Measurements from ENCODE around the gene ABCC9. TPM values are rescaled to one million over a fixed set of nuclear protein-coding genes. Genes with fewer than 3 reads are reported as not detected.

The ABCC9 gene
- 22.1 TPM for total RNA-seq

GRCh38 chr12:21940549-21941505, at the start of gene ABCC9:
TSS of gene ABCC9 (minus strand) at chr12:21941426. CDS start at chr12:21936674, 4,752 bp downstream.
- peak; percentile 52 for DNase-seq (ENCODE audit: low spot score)

- no peak for DNase-seq (ENCODE audit: low spot score)
Observed at GRCh38 chr12:21989819-21990412, 48.7 kb upstream of the ABCC9 start.

DNA sequence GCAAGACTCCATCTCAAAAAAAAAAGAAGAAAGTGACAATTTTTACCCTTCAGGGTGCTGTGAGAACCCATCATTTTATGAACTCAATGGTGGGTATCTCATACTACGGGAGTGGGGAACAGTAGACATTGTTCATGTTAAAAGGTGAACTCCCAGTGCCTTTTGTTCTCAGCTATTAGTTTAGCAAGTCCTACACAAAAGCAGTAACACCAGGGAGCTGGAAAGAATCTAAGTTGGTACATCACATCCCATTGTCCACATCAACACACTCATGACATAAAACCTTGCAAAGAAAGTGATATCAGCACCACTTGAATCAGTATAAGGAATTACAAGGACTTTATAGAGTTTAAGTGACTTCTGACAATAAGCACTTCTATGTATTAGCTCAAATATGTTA, 47.4 kb upstream of the ABCC9 start:
- no peak for DNase-seq (ENCODE audit: low spot score)

DNA sequence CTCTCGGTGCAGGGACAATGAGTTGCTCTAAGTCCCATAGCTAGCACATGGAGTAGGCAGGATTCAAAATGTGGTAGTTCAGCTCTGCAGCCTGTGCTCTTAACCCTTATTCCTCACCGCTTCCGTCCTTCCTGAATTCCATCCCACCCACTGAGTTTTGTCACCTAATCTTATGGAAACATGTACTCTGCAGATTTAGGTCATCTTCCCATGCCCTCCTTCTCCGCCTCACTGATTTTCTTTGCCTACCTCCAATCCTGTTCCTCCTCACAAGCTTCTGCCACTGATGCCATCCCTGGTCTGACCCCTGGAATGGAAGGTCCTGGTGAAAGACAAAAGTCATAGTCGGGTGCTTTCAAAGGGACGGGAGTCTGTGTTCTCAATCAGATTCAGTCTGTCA, 46.5 kb upstream of the ABCC9 start:
- no peak for DNase-seq (ENCODE audit: low spot score)

GRCh38 chr12:21985155-21985554, 43.9 kb upstream of the ABCC9 start:
- no peak for DNase-seq (ENCODE audit: low spot score)

DNA sequence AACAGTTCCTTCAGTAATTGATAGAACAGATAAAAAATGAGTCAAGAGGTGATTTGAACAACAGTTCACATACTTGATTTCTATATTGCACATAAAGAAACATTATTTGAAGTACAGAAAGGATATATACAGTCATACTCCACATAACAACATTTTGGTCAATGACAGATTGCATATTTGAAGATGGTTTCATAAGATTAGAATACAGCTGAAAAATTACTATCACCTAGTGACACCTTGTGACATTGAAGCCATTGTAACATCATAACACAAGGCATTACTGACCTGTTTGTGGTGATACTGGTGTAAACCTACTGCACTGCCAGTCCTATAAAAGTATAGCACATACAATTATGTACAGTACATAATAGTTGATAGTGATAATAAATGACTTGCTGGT, 43.1 kb upstream of the ABCC9 start:
- DNase-seq (ENCODE audit: low spot score) = no peak

- DNase-seq (ENCODE audit: low spot score) = no peak
Observed at GRCh38 chr12:21983095-21983494, 41.9 kb upstream of the ABCC9 start.

DNA sequence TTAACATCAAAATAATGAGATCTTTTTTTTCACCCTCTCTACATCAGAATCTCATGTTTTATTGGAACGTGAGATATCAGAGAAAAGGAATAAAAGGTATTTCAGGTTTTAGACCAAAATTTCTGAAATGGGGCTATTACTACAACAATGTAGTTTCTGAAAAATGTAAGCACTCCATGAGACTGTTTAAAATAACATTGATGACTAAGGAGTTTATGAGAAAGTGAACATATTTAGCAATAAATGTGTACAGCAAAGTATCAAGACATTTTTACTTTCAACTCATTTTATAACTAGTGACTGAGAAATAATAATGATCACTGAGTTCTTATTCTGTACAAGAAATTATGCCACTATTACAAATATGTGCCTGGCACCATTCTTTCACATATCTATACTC, 39.3 kb upstream of the ABCC9 start:
- DNase-seq (ENCODE audit: low spot score) = no peak

GRCh38 chr12:21975293-21975692, 34.1 kb upstream of the ABCC9 start:
- DNase-seq (ENCODE audit: low spot score) = no peak

GRCh38 chr12:21973221-21973620, 32.0 kb upstream of the ABCC9 start:
- DNase-seq (ENCODE audit: low spot score) = no peak

DNA sequence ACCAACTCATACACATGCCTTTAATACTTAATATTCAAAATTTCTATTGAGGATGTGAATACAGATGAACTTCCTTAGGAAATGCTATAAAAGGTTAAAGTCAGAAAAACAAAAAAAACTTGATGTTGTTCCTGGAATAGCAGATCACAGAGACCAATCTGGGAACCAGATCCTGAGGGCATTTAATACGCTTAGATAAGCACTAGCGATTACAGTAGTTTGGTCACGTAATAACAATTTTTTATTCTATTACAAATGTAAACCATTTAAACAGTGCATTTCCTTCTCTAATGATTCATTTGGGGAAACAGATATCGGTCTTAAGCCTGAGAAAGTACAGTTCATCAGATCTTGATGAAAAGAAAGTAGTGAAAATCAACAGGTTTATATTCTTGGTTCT, 30.8 kb upstream of the ABCC9 start:
- DNase-seq (ENCODE audit: low spot score) = no peak

DNA sequence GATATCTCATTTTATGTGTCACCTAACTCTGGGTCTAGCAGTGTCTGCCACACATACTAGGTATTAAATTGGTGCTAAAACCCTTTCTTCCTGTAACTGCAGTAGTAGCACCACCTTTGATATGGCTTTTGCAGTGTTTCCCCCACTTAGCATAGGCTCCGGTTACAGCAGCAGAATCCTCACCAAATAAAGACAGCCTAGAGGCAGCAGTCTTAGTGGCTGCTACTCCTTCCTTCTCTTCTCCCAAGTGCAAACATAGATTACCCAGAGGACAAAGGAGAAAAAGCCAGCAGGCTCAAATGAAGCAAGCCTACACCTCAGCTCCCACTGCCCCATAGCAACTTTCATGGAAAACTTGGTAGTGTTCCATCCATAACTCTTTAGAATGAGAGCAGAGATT, 30.1 kb upstream of the ABCC9 start:
- no peak for DNase-seq (ENCODE audit: low spot score)

DNA sequence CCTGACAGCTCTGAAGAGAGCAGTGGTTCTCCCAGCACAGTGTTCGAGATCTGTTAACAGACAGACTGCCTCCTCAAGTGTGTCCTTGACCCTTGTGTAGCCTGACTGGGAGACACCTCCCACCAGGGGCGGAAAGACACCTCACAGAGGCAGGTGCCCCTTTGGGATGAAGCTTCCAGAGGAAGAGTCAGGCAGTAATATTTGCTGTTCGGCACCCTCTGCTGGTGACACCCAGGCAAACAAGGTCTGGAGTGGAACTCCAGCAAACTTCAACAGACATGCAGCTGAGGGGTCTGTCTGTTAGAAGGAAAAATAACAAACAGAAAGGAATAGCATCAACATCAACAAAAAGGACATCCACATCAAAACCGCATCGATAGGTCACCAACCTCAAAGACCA, 21.6 kb upstream of the ABCC9 start:
- DNase-seq (ENCODE audit: low spot score) = no peak

- DNase-seq (ENCODE audit: low spot score) = no peak
Observed at GRCh38 chr12:21962236-21962635, 21.0 kb upstream of the ABCC9 start.

DNA sequence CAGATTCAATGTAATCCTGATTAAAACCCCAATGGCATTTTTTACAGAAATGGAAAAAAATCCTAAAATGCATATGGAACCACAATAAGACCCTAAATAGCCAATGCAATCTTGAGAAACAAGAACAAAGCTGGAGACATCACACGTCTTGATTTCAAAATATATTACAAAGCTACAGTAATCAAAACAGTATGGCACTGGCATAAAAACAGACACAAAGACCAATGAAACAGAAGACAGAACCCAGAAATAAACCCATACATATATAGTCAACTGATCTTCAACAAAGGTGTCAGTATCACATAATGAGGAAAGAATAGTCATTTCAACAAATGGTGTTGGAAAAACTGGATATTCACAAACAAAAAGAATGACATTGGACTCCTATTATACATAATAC, 9.4 kb upstream of the ABCC9 start:
- DNase-seq (ENCODE audit: low spot score) = no peak

GRCh38 chr12:21949036-21949435, 7.8 kb upstream of the ABCC9 start:
- no peak for DNase-seq (ENCODE audit: low spot score)

GRCh38 chr12:21946983-21947382, 5.8 kb upstream of the ABCC9 start:
- DNase-seq (ENCODE audit: low spot score) = no peak

- no peak for DNase-seq (ENCODE audit: low spot score)
Observed at GRCh38 chr12:21945002-21945401, 3.8 kb upstream of the ABCC9 start.

DNA sequence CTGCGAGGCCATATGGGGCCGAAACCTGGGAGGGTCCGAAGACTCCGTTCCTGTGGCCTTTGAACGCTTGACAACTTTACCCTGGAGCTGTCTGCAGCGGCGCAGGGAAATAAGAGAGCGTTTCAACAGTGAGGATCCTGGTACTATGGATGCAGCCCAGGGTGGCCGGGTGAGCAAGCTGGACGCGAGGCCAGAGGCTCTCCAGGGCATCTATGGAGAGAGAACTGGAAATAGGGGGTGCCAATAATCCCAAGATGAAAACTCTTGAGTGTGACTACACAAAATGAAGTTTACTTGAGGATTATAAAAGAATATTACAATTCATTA, 1.1 kb upstream of the ABCC9 start:
- DNase-seq (ENCODE audit: low spot score) = no peak

GRCh38 chr12:21941506-21942376, 515 bp upstream of the ABCC9 start:
- peak; percentile 56 for DNase-seq (ENCODE audit: low spot score)

- no peak for DNase-seq (ENCODE audit: low spot score)
Observed at GRCh38 chr12:21939435-21939834, 1.8 kb downstream of the ABCC9 start.

DNA sequence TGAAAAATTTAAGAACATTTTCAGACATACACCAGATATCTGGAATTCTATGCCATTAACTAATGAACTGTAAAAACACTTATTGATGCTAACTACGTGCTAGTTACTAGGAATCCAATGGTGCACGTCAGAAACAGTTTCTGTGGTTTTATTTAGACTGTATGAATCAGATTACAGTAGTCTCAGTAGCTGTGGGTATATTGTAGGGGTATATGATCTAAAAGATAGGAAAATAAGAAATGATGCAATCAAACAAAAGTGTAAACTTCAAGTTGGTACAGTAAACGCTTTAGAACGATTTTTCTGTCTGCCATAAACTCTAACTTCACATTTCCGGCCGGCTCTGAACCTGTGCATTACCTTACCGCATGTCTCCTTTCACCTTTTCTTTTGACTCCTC, 2.3 kb downstream of the ABCC9 start:
- no peak for DNase-seq (ENCODE audit: low spot score)

DNA sequence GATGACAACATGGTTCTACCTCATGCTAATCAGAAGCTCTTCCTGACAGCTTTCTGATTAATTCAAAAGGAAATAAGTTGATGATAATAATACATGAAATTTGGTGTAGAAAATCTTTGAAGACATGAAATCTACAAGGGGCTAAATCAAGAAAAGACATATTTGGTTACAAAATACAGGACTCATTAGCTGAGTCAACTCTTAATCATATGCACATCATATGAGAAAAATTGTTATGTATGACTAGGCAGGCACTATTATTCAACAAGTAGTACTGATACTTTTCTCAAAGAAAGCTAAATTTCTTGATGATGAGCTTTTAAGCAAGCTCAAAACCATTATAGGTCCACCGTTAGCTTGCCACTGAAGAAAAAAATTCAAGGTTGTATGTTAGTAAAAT, 7.1 kb downstream of the ABCC9 start:
- no peak for DNase-seq (ENCODE audit: low spot score)

Measured in ureter (tissue), 1 donor.